MV-4-11 (cell line): ENCODE data around the gene SLC35D1.
"Not testable (repeated sequence)": the region's sequence is repeated elsewhere in the genome, so short reads cannot be mapped to it uniquely, and the experiment has no call there.

Source experiments
- DNase-seq: peaks from one replicate; lab custom pipeline; 2025; lab: John Stamatoyannopoulos, UW

Gene SLC35D1

DNA sequence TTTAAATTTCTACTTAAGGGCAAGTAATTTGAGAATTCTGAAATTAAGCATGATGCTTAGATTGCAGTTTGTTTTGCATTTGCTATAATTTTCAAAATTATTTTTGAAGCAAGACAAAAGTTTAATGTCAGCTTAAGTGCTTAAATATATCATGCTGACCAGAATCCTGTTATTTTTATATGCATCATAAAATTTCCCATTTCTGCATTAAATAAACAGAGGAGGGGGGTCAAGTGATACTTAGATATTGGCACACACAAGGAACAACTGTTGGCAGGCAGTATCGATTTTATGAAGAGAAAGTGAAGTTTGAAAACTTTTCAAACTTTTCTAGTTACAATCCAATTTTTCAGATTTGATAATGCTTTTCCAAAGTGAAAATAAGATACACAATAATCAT, 68.1 kb downstream of the SLC35D1 start:
- no peak for DNase-seq

- no peak for DNase-seq
Observed at GRCh38 chr1:66984491-66984890, 69.5 kb downstream of the SLC35D1 start.

GRCh38 chr1:66982561-66983260, 71.2 kb downstream of the SLC35D1 start:
- no peak for DNase-seq

DNA sequence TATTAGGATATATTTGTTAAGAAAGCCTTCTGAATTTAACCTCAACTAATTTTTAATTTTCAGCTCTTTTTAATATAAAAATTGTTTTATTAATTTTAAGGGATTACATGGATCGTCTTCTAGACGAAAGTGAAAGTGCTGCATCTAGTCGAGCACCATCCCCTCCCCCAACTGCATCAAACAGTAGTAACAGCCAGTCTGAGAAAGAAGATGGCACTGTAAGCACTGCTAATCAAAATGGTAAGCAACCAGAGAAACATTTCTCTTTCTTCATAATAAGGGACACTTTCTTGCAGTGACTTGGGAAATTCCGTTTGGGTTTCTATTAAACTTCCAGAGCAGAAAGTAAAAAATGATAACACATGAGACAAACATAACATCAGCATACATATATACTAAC, 72.3 kb downstream of the SLC35D1 start:
- DNase-seq: no peak

GRCh38 chr1:66980745-66981367, 73.1 kb downstream of the SLC35D1 start:
- no peak for DNase-seq

DNA sequence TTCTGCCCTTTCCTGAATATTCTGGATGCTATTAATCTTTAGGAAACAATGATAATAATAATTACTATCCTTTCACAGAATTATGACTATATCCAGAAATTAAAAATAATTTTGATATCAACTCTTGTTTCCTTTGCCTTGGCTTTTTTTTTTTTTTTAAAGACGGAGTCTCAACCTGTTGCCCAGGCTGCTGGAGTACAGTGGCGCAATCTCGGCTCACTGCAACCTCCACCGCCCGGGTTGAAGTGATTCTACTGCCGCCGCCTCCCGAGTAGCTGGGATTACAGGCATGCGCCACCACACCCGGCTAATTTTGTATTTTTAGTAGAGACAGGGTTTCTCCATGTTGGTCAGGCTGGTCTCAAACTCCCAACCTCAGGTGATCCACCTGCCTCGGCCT, 74.3 kb downstream of the SLC35D1 start:
- not testable (repeated sequence) for DNase-seq

GRCh38 chr1:66978201-66978600, 75.7 kb downstream of the SLC35D1 start:
- DNase-seq: no peak

DNA sequence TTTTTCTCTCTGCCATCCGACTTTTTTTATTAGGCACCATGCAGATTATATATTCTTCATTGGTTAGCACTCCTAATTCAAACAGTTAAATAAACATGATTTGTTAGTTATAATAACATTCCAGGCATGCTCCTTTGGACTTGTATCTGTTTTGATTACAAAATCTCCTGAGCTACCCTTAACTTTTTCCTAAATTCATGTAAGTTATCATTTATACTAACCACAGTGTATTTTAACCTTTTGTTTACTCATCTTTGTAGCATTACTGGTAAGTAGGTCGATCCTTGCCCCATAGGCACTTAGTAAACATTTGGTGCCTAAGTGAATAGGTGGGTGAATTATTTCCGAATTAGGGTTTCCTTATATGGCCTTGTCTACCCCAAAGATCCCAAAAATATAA, 85.4 kb downstream of the SLC35D1 start:
- no peak for DNase-seq

DNA sequence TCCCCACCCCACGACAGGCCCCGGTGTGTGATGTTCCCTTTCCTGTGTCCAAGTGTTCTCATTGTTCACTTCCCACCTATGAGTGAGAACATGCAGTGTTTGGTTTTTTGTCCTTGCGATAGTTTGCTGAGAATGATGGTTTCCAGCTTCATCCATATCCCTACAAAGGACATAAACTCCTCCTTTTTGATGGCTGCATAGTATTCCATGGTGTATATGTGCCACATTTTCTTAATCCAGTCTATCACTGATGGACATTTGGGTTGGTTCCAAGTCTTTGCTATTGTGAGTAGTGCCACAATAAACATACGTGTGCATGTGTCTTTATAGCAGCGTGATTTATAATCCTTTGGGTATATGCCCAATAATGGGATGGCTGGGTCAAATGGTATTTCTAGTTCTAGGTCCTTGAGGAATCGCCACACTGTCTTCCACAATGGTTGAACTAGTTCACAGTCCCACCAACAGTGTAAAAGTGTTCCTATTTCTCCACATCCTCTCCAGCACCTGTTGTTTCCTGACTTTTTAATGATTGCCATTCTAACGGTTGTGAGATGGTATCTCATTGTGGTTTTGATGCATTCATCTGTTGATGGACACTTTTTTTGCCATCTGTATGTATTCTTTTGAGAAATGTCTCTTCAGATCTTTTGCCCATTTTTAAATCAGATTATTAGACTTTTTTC, 87.6 kb downstream of the SLC35D1 start:
- not testable (repeated sequence) for DNase-seq

- DNase-seq: no peak
Observed at GRCh38 chr1:66957938-66958337, 96.0 kb downstream of the SLC35D1 start.

GRCh38 chr1:66954208-66954607, 99.7 kb downstream of the SLC35D1 start:
- no peak for DNase-seq

GRCh38 chr1:66951513-66951912, 102.4 kb downstream of the SLC35D1 start:
- DNase-seq: no peak
